T-helper 2 cell treated with Interferon-gamma antibody and Interleukin-4, amounts not matched to agents 5 μg/mL and 100 μg/mL, for 36 hours (primary cell): ENCODE results near the gene METTL18.
A peak's percentile ranks its signal among the peaks of the same experiment; 100 is the strongest.

ENCODE experiments used
- DNase-seq: peaks from one replicate; pipeline ENCODE4 v3.0.0; 2021; ENCODE audit warnings: low spot score
- H3K27ac Mint-ChIP-seq: one replicate; pipeline ENCODE4 v1.8.0; 2021; ENCODE audit warnings: mild to moderate bottlenecking, mixed read lengths
- H3K27me3 Mint-ChIP-seq: one replicate; pipeline ENCODE4 v1.8.0; 2021; ENCODE audit warnings: low read depth, mixed read lengths
- H3K36me3 Mint-ChIP-seq: one replicate; pipeline ENCODE4 v1.8.0; 2021; ENCODE audit warnings: low read depth, mixed read lengths
- H3K4me1 Mint-ChIP-seq: one replicate; pipeline ENCODE4 v1.8.0; 2021; ENCODE audit warnings: low read depth, mixed read lengths
- H3K4me3 Mint-ChIP-seq: one replicate; pipeline ENCODE4 v1.8.0; 2022; ENCODE audit warnings: mild to moderate bottlenecking, moderate library complexity, mixed read lengths
- H3K9me3 Mint-ChIP-seq: one replicate; pipeline ENCODE4 v1.8.0; 2021; ENCODE audit warnings: mixed read lengths

METTL18 gene

GRCh38 chr1:169809370-169810095 is 14.8 kb upstream of the METTL18 start:
- no peaks in the 10 kb centered on the region for H3K27me3 Mint-ChIP-seq
- no peak for DNase-seq
- H3K9me3 Mint-ChIP-seq, result no peaks in the 10 kb centered on the region
- peaks cover 12% of the 10 kb centered on the region for H3K4me1 Mint-ChIP-seq
- H3K27ac Mint-ChIP-seq, result peak overlapping the region; percentile 56
- no peak overlapping the region for H3K4me3 Mint-ChIP-seq
- peaks cover 32% of the 10 kb centered on the region for H3K36me3 Mint-ChIP-seq

- no peak overlapping the region for H3K4me3 Mint-ChIP-seq
- H3K36me3 Mint-ChIP-seq, result peaks cover 41% of the 10 kb centered on the region
- no peak for DNase-seq
- H3K4me1 Mint-ChIP-seq, result peaks cover 14% of the 10 kb centered on the region
- no peak overlapping the region for H3K27ac Mint-ChIP-seq
- H3K9me3 Mint-ChIP-seq, result no peaks in the 10 kb centered on the region
- no peaks in the 10 kb centered on the region for H3K27me3 Mint-ChIP-seq
Measured at GRCh38 chr1:169804941-169805340, 10.2 kb upstream of the METTL18 start.

GRCh38 chr1:169802888-169803287 is 8.2 kb upstream of the METTL18 start:
- H3K36me3 Mint-ChIP-seq, result peaks cover 45% of the 10 kb centered on the region
- H3K4me3 Mint-ChIP-seq, result no peak overlapping the region
- H3K4me1 Mint-ChIP-seq, result peaks cover 21% of the 10 kb centered on the region
- no peak overlapping the region for H3K27ac Mint-ChIP-seq
- no peaks in the 10 kb centered on the region for H3K9me3 Mint-ChIP-seq
- H3K27me3 Mint-ChIP-seq, result no peaks in the 10 kb centered on the region
- DNase-seq, result no peak

GRCh38 chr1:169797281-169797680 is 2.6 kb upstream of the METTL18 start:
- Mint-ChIP-seq H3K9me3 (no peaks in the 10 kb centered on the region), H3K27ac (no peak overlapping the region), H3K27me3 (no peaks in the 10 kb centered on the region), H3K4me1 (peaks cover 45% of the 10 kb centered on the region), H3K4me3 (peak overlapping the region; percentile 39), H3K36me3 (peaks cover 52% of the 10 kb centered on the region)
- DNase-seq, result no peak

- H3K27ac Mint-ChIP-seq, result peak overlapping the region; percentile 97
- peak overlapping the region; percentile 94 for H3K4me3 Mint-ChIP-seq
- H3K27me3 Mint-ChIP-seq, result no peaks in the 10 kb centered on the region
- no peak for DNase-seq
- H3K9me3 Mint-ChIP-seq, result no peaks in the 10 kb centered on the region
- H3K4me1 Mint-ChIP-seq, result peaks cover 50% of the 10 kb centered on the region
- H3K36me3 Mint-ChIP-seq, result peaks cover 52% of the 10 kb centered on the region
Measured at GRCh38 chr1:169796274-169796810, 1.6 kb upstream of the METTL18 start.

GRCh38 chr1:169795687-169796086 is 980 bp upstream of the METTL18 start:
- Mint-ChIP-seq H3K36me3 (peaks cover 51% of the 10 kb centered on the region), H3K27me3 (no peaks in the 10 kb centered on the region), H3K9me3 (no peaks in the 10 kb centered on the region), H3K27ac (peak overlapping the region; percentile 97), H3K4me3 (peak overlapping the region; percentile 94), H3K4me1 (peaks cover 51% of the 10 kb centered on the region)
- DNase-seq, result no peak

GRCh38 chr1:169793730-169794129 is 977 bp downstream of the METTL18 start:
- peaks cover 3% of the 10 kb centered on the region for H3K27me3 Mint-ChIP-seq
- H3K4me1 Mint-ChIP-seq, result peaks cover 41% of the 10 kb centered on the region
- peaks cover 37% of the 10 kb centered on the region for H3K36me3 Mint-ChIP-seq
- H3K27ac Mint-ChIP-seq, result peak overlapping the region; percentile 97
- H3K4me3 Mint-ChIP-seq, result peak overlapping the region; percentile 94
- no peaks in the 10 kb centered on the region for H3K9me3 Mint-ChIP-seq
- no peak for DNase-seq

GRCh38 chr1:169788402-169788801 is 6.3 kb downstream of the METTL18 start:
- no peak overlapping the region for H3K27ac Mint-ChIP-seq
- peaks cover 15% of the 10 kb centered on the region for H3K4me1 Mint-ChIP-seq
- peaks cover 12% of the 10 kb centered on the region for H3K36me3 Mint-ChIP-seq
- H3K27me3 Mint-ChIP-seq, result peaks cover 40% of the 10 kb centered on the region
- no peak overlapping the region for H3K4me3 Mint-ChIP-seq
- DNase-seq, result no peak
- H3K9me3 Mint-ChIP-seq, result no peaks in the 10 kb centered on the region

GRCh38 chr1:169786974-169787373 is 7.7 kb downstream of the METTL18 start:
- Mint-ChIP-seq H3K4me3 (no peak overlapping the region), H3K4me1 (peaks cover 7% of the 10 kb centered on the region), H3K9me3 (no peaks in the 10 kb centered on the region), H3K27me3 (peaks cover 46% of the 10 kb centered on the region), H3K27ac (no peak overlapping the region), H3K36me3 (peaks cover 3% of the 10 kb centered on the region)
- no peak for DNase-seq

- Mint-ChIP-seq H3K4me1 (no peaks in the 10 kb centered on the region), H3K36me3 (no peaks in the 10 kb centered on the region), H3K27ac (no peak overlapping the region)
Measured at GRCh38 chr1:169785267-169785666, 9.4 kb downstream of the METTL18 start.

GRCh38 chr1:169784102-169784501 is 10.6 kb downstream of the METTL18 start:
- no peak for DNase-seq
- H3K9me3 Mint-ChIP-seq, result no peaks in the 10 kb centered on the region
- peaks cover 2% of the 10 kb centered on the region for H3K4me1 Mint-ChIP-seq
- H3K4me3 Mint-ChIP-seq, result no peak overlapping the region
- no peak overlapping the region for H3K27ac Mint-ChIP-seq
- H3K27me3 Mint-ChIP-seq, result peaks cover 43% of the 10 kb centered on the region
- no peaks in the 10 kb centered on the region for H3K36me3 Mint-ChIP-seq

More at GRCh38 chr1:169785267-169785666, 9.4 kb downstream of the METTL18 start:
- Mint-ChIP-seq H3K4me3 (no peak overlapping the region), H3K27me3 (peaks cover 46% of the 10 kb centered on the region), H3K9me3 (no peaks in the 10 kb centered on the region)
- no peak for DNase-seq

- peaks cover 35% of the 10 kb centered on the region for H3K27me3 Mint-ChIP-seq
- peaks cover 2% of the 10 kb centered on the region for H3K4me1 Mint-ChIP-seq
- DNase-seq, result no peak
- no peak overlapping the region for H3K27ac Mint-ChIP-seq
- no peaks in the 10 kb centered on the region for H3K36me3 Mint-ChIP-seq
- H3K9me3 Mint-ChIP-seq, result no peaks in the 10 kb centered on the region
- no peak overlapping the region for H3K4me3 Mint-ChIP-seq
Measured at GRCh38 chr1:169782596-169782995, 12.1 kb downstream of the METTL18 start.

- H3K27me3 Mint-ChIP-seq, result peaks cover 14% of the 10 kb centered on the region
- no peak for DNase-seq
Measured at GRCh38 chr1:169779970-169780369, 14.7 kb downstream of the METTL18 start.

GRCh38 chr1:169779150-169779549 is 15.6 kb downstream of the METTL18 start:
- Mint-ChIP-seq H3K9me3 (no peaks in the 10 kb centered on the region), H3K27ac (no peak overlapping the region), H3K4me1 (peaks cover 2% of the 10 kb centered on the region), H3K4me3 (no peak overlapping the region), H3K36me3 (no peaks in the 10 kb centered on the region), H3K27me3 (peaks cover 6% of the 10 kb centered on the region)
- no peak for DNase-seq

More at GRCh38 chr1:169779970-169780369, 14.7 kb downstream of the METTL18 start:
- Mint-ChIP-seq H3K4me3 (no peak overlapping the region), H3K36me3 (no peaks in the 10 kb centered on the region), H3K27ac (no peak overlapping the region), H3K9me3 (no peaks in the 10 kb centered on the region), H3K4me1 (peaks cover 2% of the 10 kb centered on the region)
